Esophagus muscularis mucosa (tissue), 4 donors: ENCODE data around the gene PNPLA7. TPM values are rescaled to one million over a fixed set of nuclear protein-coding genes. Genes with fewer than 3 reads are reported as not detected.

Experiments used
- DNase-seq: peaks from one replicate; pipeline ENCODE4 v3.0.0-alpha.2; 2017; ENCODE audit errors: extremely low spot score
- H3K27ac ChIP-seq, 4 donors: fragments of 200-600 bp; sonication (generic); replicated peaks in 1 of 4; 1 replicate in 3 of 4; 2 replicates in 1 of 4; pipeline ENCODE4 v1.5.1; 2016 to 2019; ENCODE audit warnings: mild to moderate bottlenecking in 1 of 4
- H3K27me3 ChIP-seq, 4 donors: fragments of 200-600 bp; sonication (generic); one replicate each; pipeline versions ENCODE4 v1.5.1 to v1.6.0; 2016 to 2019
- H3K36me3 ChIP-seq, 4 donors: fragments of 200-600 bp; sonication (generic); one replicate each; pipeline ENCODE4 v1.5.1; 2016 to 2019
- H3K4me1 ChIP-seq, 4 donors: fragments of 200-600 bp; sonication (generic); one replicate each; pipeline ENCODE4 v1.5.1; 2016 to 2019
- H3K4me3 ChIP-seq, 4 donors: fragments of 200-600 bp; sonication (generic); 1 replicate in 2 of 4; 2 replicates in 2 of 4; pipeline ENCODE4 v1.5.1; 2016 to 2019; ENCODE audit warnings: mild to moderate bottlenecking in 4 of 4, moderate library complexity in 1 of 4
- H3K9me3 ChIP-seq, 4 donors: fragments of 200-600 bp; sonication (generic); 1 replicate in 3 of 4; 2 replicates in 1 of 4; pipeline ENCODE4 v1.5.1; 2016 to 2019
- EP300 ChIP-seq: sonication (generic); formaldehyde crosslinking; IDR thresholded peaks from one replicate; pipeline ENCODE4 v1.6.1; 2017; ENCODE audit warnings: antibody characterized with exemption
- POLR2A ChIP-seq: fragments of 450-650 bp; IDR thresholded peaks from one replicate; pipeline ENCODE4 v1.6.1; 2017; ENCODE audit warnings: antibody characterized with exemption, moderate library complexity, mild to moderate bottlenecking, low read depth
- POLR2AphosphoS5 ChIP-seq, 2 donors: sonication (generic); formaldehyde crosslinking; IDR thresholded peaks; one replicate each; pipeline ENCODE4 v1.6.1; 2017; ENCODE audit warnings: antibody characterized with exemption in 2 of 2
- WGBS: methylation state at CpG from one replicate; pipeline ENCODE4 v1.1.5; 2018; 5-methylcytosine and 5-hydroxymethylcytosine counted together
- intact Hi-C: fragments of 100-400 bp; cut with DNase I; formaldehyde crosslinking; loops from one replicate; pipeline ENCODE4 v1.15.1; 2023
- total RNA-seq, 4 donors: library from RNA; depleted of rRNA; stranded (reverse); fragments of >200 nt; gene quantifications; one replicate each; pipeline versions ENCODE4 v1.1.0 to v1.2.1, GENCODE V29; 2016
- TF ChIP-seq, protein P1 (sequence below), 3 experiments: fragments of 200-600 bp in 2 of 3; fragments of 450-650 bp in 1 of 3; sonication (generic) in 2 of 3; IDR thresholded peaks; one replicate each; pipeline ENCODE4 v1.5.1; 2017 to 2019; ENCODE audit warnings: antibody characterized with exemption in 3 of 3, mild to moderate bottlenecking in 2 of 3, moderate library complexity in 1 of 3

The PNPLA7 gene
- total RNA-seq, 4 donors from 2014 or later = 3.0 to 6.2 (median 4.0) TPM

DNA sequence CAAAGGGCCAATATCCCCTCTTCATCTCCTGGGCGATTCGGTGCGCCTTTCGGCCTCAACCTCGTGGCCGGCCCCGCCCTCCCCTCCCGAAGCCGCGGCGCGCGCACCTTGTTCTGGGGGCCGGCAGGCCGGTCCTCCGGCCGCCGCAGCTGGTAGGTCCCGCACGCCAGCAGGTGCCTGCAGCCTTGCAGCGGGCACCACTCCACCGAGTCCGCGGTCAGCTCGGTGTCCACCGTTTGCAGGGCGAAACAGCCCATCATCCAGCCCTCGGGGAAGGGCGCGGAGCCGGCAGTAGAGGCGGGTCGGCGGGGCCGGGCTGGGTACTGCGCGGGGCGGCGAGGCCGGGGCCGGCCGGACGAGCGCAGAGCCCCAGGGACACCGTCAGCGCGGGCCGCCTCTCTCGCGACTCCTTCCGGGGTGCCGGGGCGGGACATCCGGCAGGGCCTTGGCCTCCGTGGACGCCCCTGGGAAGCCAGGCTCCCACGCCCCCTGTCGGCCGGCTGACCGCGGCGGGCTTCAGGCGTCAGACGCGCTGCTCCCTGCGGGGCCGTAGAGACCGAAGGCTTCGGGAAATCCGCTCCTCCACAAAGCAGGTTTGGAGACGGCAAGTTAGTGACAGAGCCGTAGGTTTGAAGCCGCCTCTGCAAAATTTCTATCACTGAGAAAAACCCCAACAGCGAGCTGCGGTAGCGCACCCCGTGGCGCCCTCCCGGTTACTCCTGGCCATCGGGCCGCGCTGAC lies 28.5 kb upstream of the PNPLA7 start, which contains the start of gene DPH7:
TSS of gene DPH7 (minus strand) at position 408 of the 741 bp plus-strand sequence. CDS start at position 260, 148 bp downstream.
- H3K27me3 ChIP-seq = no peaks in the 10 kb centered on the region
- 2% methylated on average over 9 of the region's 82 CpGs for WGBS
- H3K4me3 ChIP-seq = peak within 1 kb of the TSS; percentile 84 to 98 (median 91)
- intact Hi-C loops = no loop called here
- H3K27ac ChIP-seq = peak within 1 kb of the TSS; percentile 83 to 90 (median 86)
- peak; percentile 81 to 86 for TF ChIP-seq POLR2AphosphoS5 (IDR thresholded peaks at IDR 0.05)
- TF ChIP-seq, protein P1, sequence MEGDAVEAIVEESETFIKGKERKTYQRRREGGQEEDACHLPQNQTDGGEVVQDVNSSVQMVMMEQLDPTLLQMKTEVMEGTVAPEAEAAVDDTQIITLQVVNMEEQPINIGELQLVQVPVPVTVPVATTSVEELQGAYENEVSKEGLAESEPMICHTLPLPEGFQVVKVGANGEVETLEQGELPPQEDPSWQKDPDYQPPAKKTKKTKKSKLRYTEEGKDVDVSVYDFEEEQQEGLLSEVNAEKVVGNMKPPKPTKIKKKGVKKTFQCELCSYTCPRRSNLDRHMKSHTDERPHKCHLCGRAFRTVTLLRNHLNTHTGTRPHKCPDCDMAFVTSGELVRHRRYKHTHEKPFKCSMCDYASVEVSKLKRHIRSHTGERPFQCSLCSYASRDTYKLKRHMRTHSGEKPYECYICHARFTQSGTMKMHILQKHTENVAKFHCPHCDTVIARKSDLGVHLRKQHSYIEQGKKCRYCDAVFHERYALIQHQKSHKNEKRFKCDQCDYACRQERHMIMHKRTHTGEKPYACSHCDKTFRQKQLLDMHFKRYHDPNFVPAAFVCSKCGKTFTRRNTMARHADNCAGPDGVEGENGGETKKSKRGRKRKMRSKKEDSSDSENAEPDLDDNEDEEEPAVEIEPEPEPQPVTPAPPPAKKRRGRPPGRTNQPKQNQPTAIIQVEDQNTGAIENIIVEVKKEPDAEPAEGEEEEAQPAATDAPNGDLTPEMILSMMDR (IDR thresholded peaks at IDR 0.05) = peak; percentile 94 to 97 (median 95)
- TF ChIP-seq POLR2A = peak; percentile 33
- no peak for TF ChIP-seq EP300
- peak; percentile 97 for DNase-seq
- H3K9me3 ChIP-seq = no peaks in the 10 kb centered on the region
- H3K4me1 ChIP-seq = peaks cover 39 to 61% (median 51%) of the 10 kb centered on the region in 4 donors
- H3K36me3 ChIP-seq = peaks cover 18 to 61% (median 51%) of the 10 kb centered on the region in 4 donors

DNA sequence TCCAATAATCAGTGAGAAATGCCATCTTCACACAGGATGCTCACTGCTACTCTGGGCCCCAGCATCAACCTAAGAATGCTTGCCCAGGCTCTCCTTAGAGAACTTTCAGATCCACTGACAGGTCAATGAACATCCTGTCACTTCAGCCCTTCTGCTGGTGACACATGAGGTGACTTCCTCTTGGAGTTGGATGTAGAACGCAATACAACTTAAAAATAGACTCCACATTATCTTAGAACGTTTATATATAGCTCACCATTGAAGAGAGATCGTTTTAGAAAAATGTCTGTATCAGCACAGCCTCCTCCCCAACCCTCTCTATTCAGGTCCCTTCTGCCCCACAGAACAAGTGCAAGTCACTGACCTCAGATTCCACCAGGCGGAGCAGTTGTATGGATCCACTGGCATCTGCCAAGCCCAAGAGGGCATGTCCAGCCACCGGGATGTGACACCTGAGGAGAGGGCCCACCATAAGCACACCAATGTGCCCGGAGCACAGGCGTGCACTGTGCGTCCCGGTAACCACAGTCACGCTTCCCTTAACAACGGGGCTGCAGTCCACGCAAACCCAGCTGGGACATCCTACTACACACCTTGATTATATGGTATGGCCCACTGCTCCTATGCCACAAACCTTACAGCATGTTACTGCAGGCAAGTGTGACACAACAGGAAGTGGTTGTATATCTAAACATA lies 25.7 kb upstream of the PNPLA7 start:
- Histone ChIP-seq H3K4me3 (no peak overlapping the region), H3K4me1 (peaks cover 39 to 56% (median 50%) of the 10 kb centered on the region in 4 donors), H3K27me3 (no peaks in the 10 kb centered on the region), H3K36me3 (peaks cover 24 to 60% (median 44%) of the 10 kb centered on the region in 4 donors), H3K9me3 (no peaks in the 10 kb centered on the region), H3K27ac (no peak overlapping the region)
- DNase-seq = no peak
- intact Hi-C loops = no loop called here
- TF ChIP-seq, protein P1 (IDR thresholded peaks at IDR 0.05) = no peak
- TF ChIP-seq POLR2A (no peak), POLR2AphosphoS5 (IDR thresholded peaks at IDR 0.05) (no peak), EP300 (no peak)
- WGBS = 75% methylated on average over 10 of the region's 12 CpGs

DNA sequence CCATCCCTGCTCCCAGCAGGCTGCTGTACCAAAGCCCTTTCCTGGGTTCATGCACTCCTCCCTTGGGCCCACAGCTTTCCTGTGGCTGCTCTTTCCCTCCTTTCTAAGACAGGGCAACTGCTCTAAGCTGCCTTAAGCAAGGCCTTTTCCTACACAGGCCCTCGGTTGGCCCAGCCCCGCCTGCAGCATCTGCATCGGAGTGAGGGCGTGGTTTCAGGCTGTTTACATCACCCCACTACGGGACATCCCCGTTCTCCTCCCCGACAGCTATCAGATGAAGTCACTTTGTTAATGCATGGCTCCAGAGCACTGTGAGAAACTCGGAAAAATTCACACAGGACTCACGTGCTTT lies 25.1 kb upstream of the PNPLA7 start:
- no peak for TF ChIP-seq POLR2AphosphoS5 (IDR thresholded peaks at IDR 0.05)
- TF ChIP-seq, protein P1 (IDR thresholded peaks at IDR 0.05) = no peak
- TF ChIP-seq POLR2A = no peak
- TF ChIP-seq EP300 = no peak
- DNase-seq = no peak
- Histone ChIP-seq H3K36me3 (peaks cover 24 to 62% (median 46%) of the 10 kb centered on the region in 4 donors), H3K4me3 (no peak overlapping the region), H3K4me1 (peaks cover 39 to 51% (median 48%) of the 10 kb centered on the region in 4 donors), H3K27ac (no peak overlapping the region), H3K27me3 (no peaks in the 10 kb centered on the region), H3K9me3 (no peaks in the 10 kb centered on the region)
- WGBS = 64% methylated on average over 9 of the region's 9 CpGs
- intact Hi-C loops = no loop called here

DNA sequence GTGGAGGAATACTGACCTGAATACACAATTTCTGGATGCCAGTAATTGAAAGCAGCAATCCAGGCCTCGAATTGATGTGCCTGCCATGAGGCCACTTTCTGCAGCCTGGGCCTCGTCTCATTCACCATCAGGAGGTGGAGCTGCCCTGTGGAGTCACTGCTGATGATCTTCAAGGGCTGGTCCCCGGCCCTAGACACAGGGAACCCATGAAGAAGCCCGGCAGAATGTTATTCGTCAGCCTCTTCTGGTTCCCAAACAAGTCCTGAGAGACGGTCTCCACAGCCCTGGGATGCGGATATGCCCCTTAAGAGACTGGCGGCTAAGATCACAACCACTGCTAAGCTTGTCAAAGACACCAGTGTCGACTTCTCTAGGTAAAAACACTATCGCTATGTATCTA lies 24.0 kb upstream of the PNPLA7 start:
- DNase-seq = no peak
- intact Hi-C loops = no loop called here
- H3K27ac ChIP-seq = no peak overlapping the region

More for the DNA sequence above, 24.0 kb upstream of the PNPLA7 start:
- TF ChIP-seq, protein P1 (IDR thresholded peaks at IDR 0.05) = no peak
- TF ChIP-seq POLR2AphosphoS5 (IDR thresholded peaks at IDR 0.05) (no peak), EP300 (no peak), POLR2A (no peak)
- H3K36me3 ChIP-seq = peaks cover 24 to 66% (median 47%) of the 10 kb centered on the region in 4 donors
- 87% methylated on average over 3 of the region's 10 CpGs for WGBS
- no peaks in the 10 kb centered on the region for H3K9me3 ChIP-seq
- peaks cover 27 to 40% (median 39%) of the 10 kb centered on the region in 4 donors for H3K4me1 ChIP-seq
- no peaks in the 10 kb centered on the region for H3K27me3 ChIP-seq
- H3K4me3 ChIP-seq = no peak overlapping the region
